Liver (tissue), 9 donors: ENCODE measurements around the gene TRIM56. TPM values are rescaled to one million over a fixed set of nuclear protein-coding genes. Genes with fewer than 3 reads are reported as not detected.
"Not testable (repeated sequence)": the region's sequence is repeated elsewhere in the genome, so short reads cannot be mapped to it uniquely, and the experiment has no call there.

Experiments
- DNase-seq: peaks from one replicate; pipeline ENCODE4 v3.0.0-alpha.2; 2017; ENCODE audit warnings: low spot score
- H3K27ac ChIP-seq, 2 donors: one replicate each; pipeline ENCODE4 v1.7.0; 2013; ENCODE audit warnings: inconsistent platforms in 2 of 2, low read length in 2 of 2, control low read depth in 1 of 2, low read depth in 1 of 2, mild to moderate bottlenecking in 1 of 2
- H3K27me3 ChIP-seq, 4 donors: one replicate each; pipeline versions ENCODE4 v1.6.1 to v1.7.0; 2013; ENCODE audit warnings: low read length in 3 of 4, inconsistent platforms in 1 of 4, mild to moderate bottlenecking in 1 of 4, moderate library complexity in 1 of 4; ENCODE audit not compliant: control insufficient read depth in 4 of 4, insufficient read depth in 4 of 4
- H3K36me3 ChIP-seq, 4 donors: one replicate each; pipeline versions ENCODE4 v1.6.1 to v1.7.0; 2013; ENCODE audit warnings: low read length in 3 of 4, mild to moderate bottlenecking in 3 of 4, low read depth in 1 of 4, moderate library complexity in 1 of 4; ENCODE audit not compliant: control insufficient read depth in 4 of 4, insufficient read depth in 3 of 4
- H3K4me1 ChIP-seq, 4 donors: one replicate each; pipeline versions ENCODE4 v1.6.1 to v1.7.0; 2013; ENCODE audit warnings: low read length in 3 of 4, mild to moderate bottlenecking in 3 of 4, moderate library complexity in 1 of 4; ENCODE audit not compliant: control insufficient read depth in 4 of 4, insufficient read depth in 4 of 4
- H3K4me3 ChIP-seq, 3 donors: one replicate each; pipeline versions ENCODE4 v1.6.1 to v1.7.0; 2013; ENCODE audit warnings: low read length in 3 of 3, control low read depth in 1 of 3, low read depth in 1 of 3, mild to moderate bottlenecking in 1 of 3
- H3K9ac ChIP-seq, 2 donors: one replicate each; pipeline ENCODE4 v1.7.0; 2013; ENCODE audit warnings: low read length in 2 of 2, mild to moderate bottlenecking in 2 of 2, moderate library complexity in 2 of 2, control low read depth in 1 of 2, low read depth in 1 of 2
- H3K9me3 ChIP-seq, 4 donors: one replicate each; pipeline versions ENCODE4 v1.6.1 to v1.7.0; 2013; ENCODE audit warnings: low read length in 3 of 4; ENCODE audit not compliant: control insufficient read depth in 4 of 4
- ATF3 ChIP-seq: IDR thresholded peaks from 2 replicates; pipeline ENCODE4 v1.6.1; 2016; ENCODE audit warnings: antibody characterized with exemption
- EGR1 ChIP-seq, 2 donors: IDR thresholded peaks; 2 replicates each; pipeline ENCODE4 v1.6.1; 2016 to 2018; ENCODE audit warnings: antibody characterized with exemption in 2 of 2, low read depth in 2 of 2
- FOXA2 ChIP-seq: IDR thresholded peaks from 2 replicates; pipeline ENCODE4 v1.6.1; 2016; ENCODE audit warnings: antibody characterized with exemption
- GABPA ChIP-seq, 2 donors: IDR thresholded peaks in 1 of 2; conservative IDR thresholded peaks in 1 of 2; 2 replicates each; pipeline ENCODE4 v1.6.1; 2016; ENCODE audit warnings: antibody characterized with exemption in 2 of 2, mild to moderate bottlenecking in 1 of 2, moderate library complexity in 1 of 2
- HNF4A ChIP-seq, 2 donors: conservative IDR thresholded peaks; 2 replicates each; pipeline ENCODE4 v1.6.1; 2016; ENCODE audit warnings: antibody characterized with exemption in 2 of 2, mild to moderate bottlenecking in 2 of 2
- HNF4G ChIP-seq: IDR thresholded peaks from 2 replicates; pipeline ENCODE4 v1.6.1; 2016; ENCODE audit warnings: antibody characterized with exemption
- MAX ChIP-seq: IDR thresholded peaks from 2 replicates; pipeline ENCODE4 v1.6.1; 2016; ENCODE audit warnings: antibody characterized with exemption
- RAD21 ChIP-seq, 2 donors: IDR thresholded peaks; 2 replicates each; pipeline ENCODE4 v1.6.1; 2016; ENCODE audit warnings: antibody characterized with exemption in 2 of 2, mild to moderate bottlenecking in 2 of 2
- RXRA ChIP-seq, 2 donors: IDR thresholded peaks; 2 replicates each; pipeline ENCODE4 v1.6.1; 2017 to 2018; ENCODE audit warnings: antibody characterized with exemption in 2 of 2, mild to moderate bottlenecking in 1 of 2
- SP1 ChIP-seq: IDR thresholded peaks from 2 replicates; pipeline ENCODE4 v1.6.1; 2018; ENCODE audit warnings: antibody characterized with exemption, mild to moderate bottlenecking
- TAF1 ChIP-seq: conservative IDR thresholded peaks from 2 replicates; pipeline ENCODE4 v1.6.1; 2016; ENCODE audit warnings: antibody characterized with exemption, mild to moderate bottlenecking
- YY1 ChIP-seq: IDR thresholded peaks from 2 replicates; pipeline ENCODE4 v1.6.1; 2016; ENCODE audit warnings: antibody characterized with exemption, mild to moderate bottlenecking
- WGBS: extraction: QIAGEN DNeasy Blood & Tissue Kit; methylation state at CpG from one replicate; pipeline ENCODE4 v1.1.7; 2013; 5-methylcytosine and 5-hydroxymethylcytosine counted together
- polyA plus RNA-seq, 2 donors: library from polyadenylated mRNA; stranded (reverse) in 1 of 2; unstranded in 1 of 2; fragments of 200-250 nt in 1 of 2; fragments of >200 nt in 1 of 2; fragmentation: Nextera tagmentation in 1 of 2; extraction: Ambion mirVana in 1 of 2; gene quantifications; one replicate each; pipeline versions ENCODE4 v1.2.1 to v1.2.3, GENCODE V29; 2013 to 2015
- total RNA-seq, 2 donors: library from RNA; depleted of rRNA; stranded (reverse); fragments of >200 nt; gene quantifications; one replicate each; pipeline ENCODE4 v1.2.3, GENCODE V29; 2014
- donor health status: healthy.
- donor health status: healthy.
- donor health status: healthy.
- donor health status: healthy.
- donor health status: healthy.

TRIM56 gene
- total and polyA plus RNA-seq, 4 donors: 4.8 to 15.6 (median 7.6) TPM

GRCh38 chr7:101102026-101102425 lies 16.7 kb downstream of the TRIM56 start:
- no peaks in the 10 kb centered on the region for H3K9me3 ChIP-seq
- no peak overlapping the region for H3K9ac ChIP-seq
- 92% methylated on average over 6 of the region's 6 CpGs for WGBS
- DNase-seq: no peak
- peaks cover 8 to 39% (median 19%) of the 10 kb centered on the region in 4 donors for H3K4me1 ChIP-seq
- no peak for TF ChIP-seq YY1
- no peak for TF ChIP-seq FOXA2
- TF ChIP-seq TAF1: no peak
- no peak for TF ChIP-seq GABPA (IDR thresholded peaks at IDR 0.05 in 1 of 2, conservative IDR thresholded peaks at IDR 0.05 in 1 of 2)
- no peak for TF ChIP-seq SP1
- TF ChIP-seq HNF4A (conservative IDR thresholded peaks at IDR 0.05): no peak
- no peak for TF ChIP-seq EGR1 (IDR thresholded peaks at IDR 0.05; ENCODE audit: low read depth in 2 of 2)
- H3K27ac ChIP-seq: peak overlapping the region in 1 of 2 donors; percentile 85
- no peak overlapping the region for H3K4me3 ChIP-seq
- no peaks in the 10 kb centered on the region for H3K36me3 ChIP-seq
- H3K27me3 ChIP-seq: no peaks in the 10 kb centered on the region

GRCh38 chr7:101103701-101104100 lies 18.4 kb downstream of the TRIM56 start:
- Histone ChIP-seq H3K9ac (peak overlapping the region in 1 of 2 donors; percentile 32), H3K4me1 (peaks cover 9 to 38% (median 21%) of the 10 kb centered on the region in 4 donors), H3K27ac (peak overlapping the region; percentile 85 to 98)
- 51% methylated on average over 10 of the region's 10 CpGs for WGBS
- not testable (repeated sequence) for DNase-seq, H3K4me3 ChIP-seq, H3K27me3 ChIP-seq, H3K36me3 ChIP-seq, H3K9me3 ChIP-seq
- TF ChIP-seq RXRA (IDR thresholded peaks at IDR 0.05): peak; percentile 47 to 72

- WGBS: 28% methylated on average over 15 of the region's 15 CpGs
- DNase-seq: no peak
- Histone ChIP-seq H3K27me3 (no peaks in the 10 kb centered on the region), H3K36me3 (no peaks in the 10 kb centered on the region), H3K4me3 (no peak overlapping the region), H3K27ac (peak overlapping the region; percentile 85 to 98), H3K9ac (peak overlapping the region in 1 of 2 donors; percentile 32), H3K9me3 (no peaks in the 10 kb centered on the region), H3K4me1 (peaks cover 9 to 38% (median 21%) of the 10 kb centered on the region in 4 donors)
- TF ChIP-seq MAX (peak; percentile 63), YY1 (peak; percentile 83), HNF4A (conservative IDR thresholded peaks at IDR 0.05) (peak; percentile 33 to 52), SP1 (peak; percentile 33), GABPA (IDR thresholded peaks at IDR 0.05 in 1 of 2, conservative IDR thresholded peaks at IDR 0.05 in 1 of 2) (peak in 1 of 2 donors; percentile 60), RAD21 (IDR thresholded peaks at IDR 0.05) (peak in 1 of 2 donors; percentile 20), RXRA (IDR thresholded peaks at IDR 0.05) (peak in 1 of 2 donors; percentile 74), TAF1 (no peak), HNF4G (no peak), FOXA2 (no peak)
Observed at GRCh38 chr7:101104193-101104713, 19.0 kb downstream of the TRIM56 start.

- peaks cover 8 to 34% (median 21%) of the 10 kb centered on the region in 4 donors for H3K4me1 ChIP-seq
- H3K27ac ChIP-seq: peak overlapping the region; percentile 85 to 98
- DNase-seq: no peak
- H3K27me3 ChIP-seq: no peaks in the 10 kb centered on the region
- WGBS: 62% methylated on average over 3 of the region's 3 CpGs
- no peak overlapping the region for H3K4me3 ChIP-seq
- H3K9me3 ChIP-seq: no peaks in the 10 kb centered on the region
- no peak overlapping the region for H3K9ac ChIP-seq
- H3K36me3 ChIP-seq: no peaks in the 10 kb centered on the region
- no peak for TF ChIP-seq HNF4G
- TF ChIP-seq MAX: no peak
- TF ChIP-seq HNF4A (conservative IDR thresholded peaks at IDR 0.05): no peak
- no peak for TF ChIP-seq FOXA2
- TF ChIP-seq ATF3: no peak
- TF ChIP-seq RXRA (IDR thresholded peaks at IDR 0.05): no peak
- no peak for TF ChIP-seq EGR1 (IDR thresholded peaks at IDR 0.05; ENCODE audit: low read depth in 2 of 2)
Observed at GRCh38 chr7:101104799-101105198, 19.5 kb downstream of the TRIM56 start.

GRCh38 chr7:101105248-101105647 lies 20.0 kb downstream of the TRIM56 start:
- H3K27me3 ChIP-seq: not testable (repeated sequence)
- 83% methylated on average over 5 of the region's 5 CpGs for WGBS

More at GRCh38 chr7:101105248-101105647, 20.0 kb downstream of the TRIM56 start:
- H3K9me3 ChIP-seq, DNase-seq, H3K9ac ChIP-seq, H3K36me3 ChIP-seq, H3K4me3 ChIP-seq: not testable (repeated sequence)
- peak overlapping the region; percentile 85 to 98 for H3K27ac ChIP-seq
- peaks cover 5 to 30% (median 18%) of the 10 kb centered on the region in 4 donors for H3K4me1 ChIP-seq
